Measurements from ENCODE around the gene TTI1.
"Not testable (repeated sequence)": the region's sequence is repeated elsewhere in the genome, so short reads cannot be mapped to it uniquely, and the experiment has no call there.

The TTI1 gene

GRCh38 chr20:37986873-37987601 lies 46.2 kb downstream of the TTI1 start:
- DNase-seq = no peak

- no peak for DNase-seq
Measured at GRCh38 chr20:37986044-37986858, 47.0 kb downstream of the TTI1 start.

GRCh38 chr20:37984018-37984785 lies 49.1 kb downstream of the TTI1 start:
- no peak for DNase-seq

DNA sequence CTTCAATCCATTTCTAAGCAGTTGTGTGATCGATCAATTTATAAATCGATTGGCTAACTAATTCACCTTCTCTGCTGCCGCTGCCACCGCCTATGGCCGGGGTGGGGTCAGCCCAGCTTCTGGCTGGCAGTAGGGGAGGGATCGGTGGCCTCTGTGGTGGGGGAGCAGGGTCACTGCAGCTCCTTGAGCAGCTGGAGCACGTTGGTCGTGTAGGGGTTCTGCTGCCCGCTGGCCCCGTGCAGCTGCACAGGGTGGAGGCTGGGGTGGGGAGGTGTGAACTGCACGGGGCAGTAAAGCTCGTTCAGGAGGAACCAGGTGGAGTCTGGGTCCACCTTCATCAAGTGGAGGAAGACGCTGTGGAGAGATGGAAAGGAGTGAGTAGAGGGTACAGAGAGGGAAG lies 50.0 kb downstream of the TTI1 start:
- DNase-seq = no peak

DNA sequence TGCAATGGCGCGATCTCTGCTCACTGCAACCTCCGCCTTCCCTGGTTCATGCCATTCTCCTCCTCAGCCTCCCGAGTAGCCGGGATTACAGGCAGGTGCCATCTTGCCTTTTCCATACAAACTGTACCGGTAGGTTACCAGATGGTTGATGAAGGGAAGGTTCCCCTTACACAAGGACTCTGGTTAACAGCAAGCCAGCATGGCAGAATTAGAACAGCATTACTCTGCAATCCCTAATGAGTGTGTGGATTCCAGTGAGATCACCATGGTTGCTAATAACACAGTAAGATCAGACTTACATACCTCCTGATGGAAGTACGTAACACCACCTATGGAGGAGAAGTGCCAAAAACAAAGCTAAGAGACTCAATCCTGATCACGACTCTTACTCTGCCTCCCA lies 51.7 kb downstream of the TTI1 start:
- DNase-seq = no peak

- DNase-seq = no peak
Measured at GRCh38 chr20:37980876-37981275, 52.4 kb downstream of the TTI1 start.

DNA sequence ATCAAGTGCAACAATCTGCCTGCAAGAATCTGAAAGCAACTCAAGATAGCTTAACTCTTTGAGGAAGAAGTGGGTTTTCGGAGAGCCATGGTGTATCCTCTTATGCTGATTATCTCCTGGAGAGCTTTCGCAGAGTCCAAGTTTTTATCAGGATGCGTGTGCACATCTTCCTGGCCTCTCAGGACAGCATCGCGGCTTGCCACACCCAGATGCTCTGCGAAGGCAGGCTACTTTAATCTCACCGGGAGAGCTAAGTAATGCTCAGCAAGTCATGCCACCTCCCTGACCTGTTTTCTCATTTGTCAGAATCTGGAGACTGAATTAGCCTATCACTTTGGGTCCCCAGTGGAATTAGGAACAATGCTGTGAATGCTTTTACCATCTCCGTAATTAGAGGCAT lies 52.9 kb downstream of the TTI1 start:
- no peak for DNase-seq

GRCh38 chr20:37979021-37979985 lies 54.0 kb downstream of the TTI1 start:
- DNase-seq = no peak

- DNase-seq = no peak
Measured at GRCh38 chr20:37977786-37978185, 55.5 kb downstream of the TTI1 start.

DNA sequence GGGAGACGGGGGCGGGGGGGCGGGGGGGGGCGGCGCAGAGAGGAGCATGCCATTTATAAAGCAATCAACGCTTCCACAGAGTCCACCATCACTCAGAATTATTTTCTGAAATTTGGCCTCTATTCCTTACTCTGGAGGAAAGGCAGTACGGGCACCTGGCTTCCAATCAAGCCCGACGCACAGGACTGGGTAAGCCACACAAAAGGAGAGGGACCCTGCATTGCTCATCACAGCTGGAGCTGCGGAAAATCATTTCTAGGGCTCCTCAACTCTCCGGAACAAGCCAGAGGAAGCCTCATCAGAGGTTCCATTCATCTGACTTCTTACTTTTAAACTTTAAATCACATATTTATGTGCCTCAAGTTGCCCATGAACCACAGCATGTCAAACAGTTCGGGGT lies 55.9 kb downstream of the TTI1 start:
- DNase-seq = no peak

DNA sequence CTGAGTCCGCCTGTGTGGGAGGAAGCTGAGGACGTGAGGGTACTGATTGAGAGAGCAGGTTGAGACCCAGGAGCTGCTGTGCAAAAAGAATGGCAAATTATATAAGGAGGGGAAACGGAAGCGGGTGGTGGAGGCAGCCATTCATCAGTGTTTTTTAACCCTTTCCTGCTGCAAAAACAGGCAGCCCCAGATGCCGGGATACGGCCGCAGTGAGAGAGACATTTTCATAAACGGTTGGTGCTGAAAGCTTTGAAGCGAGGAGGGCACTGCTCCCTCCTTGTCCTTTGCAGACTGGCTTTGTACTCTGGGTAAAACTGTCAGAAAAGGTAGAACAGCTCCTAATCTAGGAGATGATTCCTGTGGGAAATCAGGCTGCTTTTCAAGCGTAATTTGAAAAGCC lies 56.4 kb downstream of the TTI1 start:
- DNase-seq = no peak

GRCh38 chr20:37973059-37973910 lies 60.0 kb downstream of the TTI1 start:
- DNase-seq = no peak

DNA sequence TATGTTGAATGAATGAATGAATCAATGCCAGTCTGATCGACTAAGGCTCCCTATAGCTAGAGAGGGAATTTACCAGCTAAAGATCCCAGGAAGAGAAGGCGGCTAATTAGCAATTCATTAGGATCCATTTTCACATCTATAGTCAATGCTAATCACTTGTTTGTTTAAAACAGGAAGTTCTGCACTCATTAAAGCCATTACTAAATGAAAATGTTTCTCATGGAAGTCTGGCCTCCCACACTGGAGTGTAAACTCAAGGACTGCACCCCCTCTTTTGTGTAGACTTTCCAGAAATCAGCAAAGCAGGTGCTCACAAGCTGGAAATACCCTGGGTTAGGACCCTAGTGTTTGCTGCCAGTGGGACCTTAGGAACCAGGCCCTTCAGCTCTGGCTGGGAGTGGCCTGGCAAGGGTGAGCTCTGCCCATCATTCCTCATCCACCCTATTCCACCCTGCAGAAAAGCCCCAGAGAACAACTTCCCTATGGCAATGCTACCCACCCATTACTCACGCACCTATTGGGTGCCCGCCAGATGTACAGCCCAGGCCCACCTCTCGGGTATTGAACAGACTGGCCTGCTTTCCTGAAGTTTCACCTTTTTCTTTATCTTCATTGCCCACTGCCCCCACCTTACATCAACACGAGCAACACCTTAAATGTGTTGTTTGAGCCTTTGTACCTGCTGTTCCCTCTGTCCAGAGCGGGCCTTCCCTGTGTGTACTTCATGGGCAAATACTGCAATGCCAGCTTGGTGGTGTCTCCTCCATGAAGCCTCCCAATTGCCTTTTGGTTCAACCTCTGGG lies 60.8 kb downstream of the TTI1 start:
- DNase-seq = no peak

GRCh38 chr20:37971561-37972127 lies 61.6 kb downstream of the TTI1 start:
- DNase-seq = no peak

DNA sequence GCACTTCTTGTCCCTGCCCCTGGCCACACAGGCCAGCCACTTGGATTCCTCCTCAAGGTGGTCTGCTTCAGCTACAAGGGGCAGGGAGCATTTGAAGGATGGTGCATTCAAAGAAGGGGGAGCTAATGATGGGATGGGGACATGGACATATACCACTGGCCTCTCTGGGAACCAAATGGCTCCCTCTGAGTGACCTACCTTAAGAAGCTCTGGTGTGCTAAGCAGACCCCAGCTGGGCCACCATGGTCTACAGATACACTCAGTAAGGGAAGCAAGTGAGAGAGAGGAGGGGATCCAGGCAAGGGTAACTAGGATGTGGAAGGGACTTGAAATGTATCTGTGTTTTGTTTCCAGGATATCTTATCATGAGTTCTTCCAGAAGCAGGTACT lies 62.4 kb downstream of the TTI1 start:
- DNase-seq = no peak

GRCh38 chr20:37969949-37970855 lies 63.1 kb downstream of the TTI1 start:
- DNase-seq = no peak

DNA sequence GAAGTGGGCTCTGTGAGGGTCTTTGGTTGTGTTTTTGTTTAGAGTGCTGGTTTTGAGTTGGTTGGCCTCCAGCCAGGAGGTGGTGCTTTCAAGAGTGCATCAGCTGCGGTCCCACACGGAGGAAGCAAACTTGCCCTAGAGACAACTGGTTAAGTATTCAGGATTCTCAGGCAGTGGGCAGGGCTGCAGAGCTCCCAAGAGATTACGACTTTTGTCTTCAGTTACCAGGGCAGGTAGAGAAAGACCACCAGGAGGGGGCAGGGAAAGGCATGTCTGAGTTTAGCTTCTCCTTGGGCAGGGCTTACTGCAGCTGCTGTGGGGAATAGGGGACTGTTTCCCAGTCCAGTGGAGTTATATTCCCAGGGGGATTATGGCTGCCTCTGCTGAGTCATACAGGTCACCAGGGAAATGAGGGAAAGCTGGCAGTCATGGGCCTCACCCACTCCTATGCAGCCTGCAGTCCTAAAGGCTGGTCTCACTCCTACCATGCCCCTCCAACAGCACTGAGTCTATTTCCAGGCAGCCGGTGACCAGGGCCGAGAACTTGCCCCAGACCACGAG lies 64.3 kb downstream of the TTI1 start:
- no peak for DNase-seq

- DNase-seq = not testable (repeated sequence)
Measured at GRCh38 chr20:37963483-37963882, 69.8 kb downstream of the TTI1 start.

GRCh38 chr20:37961066-37961465 lies 72.2 kb downstream of the TTI1 start:
- DNase-seq = no peak

Measured in AML-193 (cell line).